K562 (cell line): ENCODE results near the gene HSF2BP. TPM values are rescaled to one million over a fixed set of nuclear protein-coding genes. Genes with fewer than 3 reads are reported as not detected.

Experiments used
- HLTF ChIP-seq: fragments of 450-650 bp; IDR thresholded peaks from 2 replicates; pipeline ENCODE4 v1.6.1; 2016
- NR0B1 ChIP-seq: fragments of 450-650 bp; IDR thresholded peaks from one replicate; pipeline ENCODE4 v1.6.1; 2018; ENCODE audit warnings: mild to moderate bottlenecking, moderate library complexity; ENCODE audit not compliant: partially characterized antibody
- ZBTB40 ChIP-seq, 2 experiments: fragments of 450-650 bp in 1 of 2; sonication (generic) in 1 of 2; formaldehyde crosslinking in 1 of 2; IDR thresholded peaks; 2 replicates each; pipeline versions ENCODE4 v1.7.1 to v1.9.0; 2016 to 2022; ENCODE audit warnings: inconsistent platforms in 1 of 2, mild to moderate bottlenecking in 1 of 2, missing genetic modification reagents in 1 of 2
- ZFX ChIP-seq: sonication (generic); formaldehyde crosslinking; IDR thresholded peaks from 2 replicates; pipeline ENCODE4 v1.8.0; 2022; ENCODE audit warnings: mild to moderate bottlenecking, missing genetic modification reagents, moderate library complexity
- polyA plus RNA-seq, 8 experiments: library from polyadenylated mRNA; depleted of rRNA in 4 of 8; stranded (reverse) in 5 of 8; unstranded in 3 of 8; fragments of >200 nt; fragmentation: Nextera tagmentation in 2 of 8; fragmentation: Illumina TruSeq in 1 of 8; extraction: Ambion mirVana in 2 of 8; extraction: Trizol in 1 of 8; gene quantifications; 2 replicates each; pipeline versions ENCODE4 v1.2.1 to v1.2.3, GENCODE V29; 2011 to 2014; ENCODE audit warnings: inconsistent platforms in 1 of 8, missing spikeins in 1 of 8
- total RNA-seq, 7 experiments: library from RNA; depleted of rRNA in 6 of 7; stranded (reverse); fragments of >200 nt in 6 of 7; fragmentation: Illumina TruSeq in 2 of 7; extraction: Trizol in 2 of 7; gene quantifications; 2 replicates each; pipeline versions ENCODE4 v1.2.1 to v1.2.3, GENCODE V29; 2011 to 2021; ENCODE audit warnings: low replicate concordance in 1 of 7
- TF ChIP-seq, protein P1 (sequence below): fragments of 450-650 bp; conservative IDR thresholded peaks from 2 replicates; pipeline ENCODE4 v1.6.1; 2016; ENCODE audit warnings: missing genetic modification characterization, low read depth, mild to moderate bottlenecking, control low read depth, missing compliant biosample characterization
- TF ChIP-seq, protein P2 (sequence below): fragments of 250-450 bp; sonication (Bioruptor Pico); IDR thresholded peaks from 2 replicates; pipeline ENCODE4 v1.8.0; 2021; ENCODE audit warnings: mild to moderate bottlenecking, moderate library complexity
- TF ChIP-seq, protein P3 (sequence below): fragments of 450-650 bp; IDR thresholded peaks from 2 replicates; pipeline ENCODE4 v1.6.1; 2016; ENCODE audit warnings: antibody characterized with exemption

The HSF2BP gene
- total and polyA plus RNA-seq, 9 of the 15 experiments (the other 6 are each of a cell fraction or from before 2014, with no cell fraction given), result 0.04 to 0.57 (median 0.20) TPM; not detected in 2

DNA sequence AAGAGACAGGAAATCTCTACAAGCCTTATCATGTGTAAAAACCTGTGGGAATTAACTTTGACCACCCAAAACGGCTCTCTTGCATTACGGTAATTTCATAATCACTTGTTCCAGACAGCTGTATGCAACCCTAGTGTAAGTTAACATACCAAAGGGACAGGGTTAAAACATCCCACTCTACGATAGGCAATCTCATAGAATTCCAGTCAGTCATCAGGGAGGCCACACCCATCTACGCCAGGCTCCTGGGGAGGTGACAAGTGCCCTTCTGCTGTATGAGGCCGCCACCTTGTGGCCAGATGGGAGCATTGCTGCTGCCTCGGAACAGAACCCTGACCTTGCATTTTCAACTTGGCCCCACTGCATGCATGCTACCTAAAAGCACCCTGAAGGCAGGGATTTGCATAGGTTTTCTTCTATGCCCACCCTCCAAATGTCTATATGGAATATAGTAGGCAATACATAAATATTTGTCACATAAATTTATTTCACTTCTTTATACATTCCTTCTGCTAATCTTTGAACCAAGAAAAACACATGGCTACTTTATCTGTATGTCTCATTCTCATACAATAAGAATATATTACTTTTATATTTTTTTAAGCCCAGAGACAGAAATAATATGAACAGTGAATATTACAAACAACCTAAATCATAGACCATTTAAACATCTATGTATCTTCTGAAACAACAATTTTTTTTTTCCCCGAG lies 12.6 kb downstream of the HSF2BP start (continued):
- TF ChIP-seq, protein P1, sequence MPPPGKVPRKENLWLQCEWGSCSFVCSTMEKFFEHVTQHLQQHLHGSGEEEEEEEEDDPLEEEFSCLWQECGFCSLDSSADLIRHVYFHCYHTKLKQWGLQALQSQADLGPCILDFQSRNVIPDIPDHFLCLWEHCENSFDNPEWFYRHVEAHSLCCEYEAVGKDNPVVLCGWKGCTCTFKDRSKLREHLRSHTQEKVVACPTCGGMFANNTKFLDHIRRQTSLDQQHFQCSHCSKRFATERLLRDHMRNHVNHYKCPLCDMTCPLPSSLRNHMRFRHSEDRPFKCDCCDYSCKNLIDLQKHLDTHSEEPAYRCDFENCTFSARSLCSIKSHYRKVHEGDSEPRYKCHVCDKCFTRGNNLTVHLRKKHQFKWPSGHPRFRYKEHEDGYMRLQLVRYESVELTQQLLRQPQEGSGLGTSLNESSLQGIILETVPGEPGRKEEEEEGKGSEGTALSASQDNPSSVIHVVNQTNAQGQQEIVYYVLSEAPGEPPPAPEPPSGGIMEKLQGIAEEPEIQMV (tag), result no peak
- TF ChIP-seq ZBTB40 (IDR thresholded peaks at IDR 0.05) (no peak), ZBTB40 (CRISPR knock-in tag; IDR thresholded peaks at IDR 0.05) (no peak), ZFX (no peak), HLTF (no peak), NR0B1 (no peak)
- TF ChIP-seq, protein P2, sequence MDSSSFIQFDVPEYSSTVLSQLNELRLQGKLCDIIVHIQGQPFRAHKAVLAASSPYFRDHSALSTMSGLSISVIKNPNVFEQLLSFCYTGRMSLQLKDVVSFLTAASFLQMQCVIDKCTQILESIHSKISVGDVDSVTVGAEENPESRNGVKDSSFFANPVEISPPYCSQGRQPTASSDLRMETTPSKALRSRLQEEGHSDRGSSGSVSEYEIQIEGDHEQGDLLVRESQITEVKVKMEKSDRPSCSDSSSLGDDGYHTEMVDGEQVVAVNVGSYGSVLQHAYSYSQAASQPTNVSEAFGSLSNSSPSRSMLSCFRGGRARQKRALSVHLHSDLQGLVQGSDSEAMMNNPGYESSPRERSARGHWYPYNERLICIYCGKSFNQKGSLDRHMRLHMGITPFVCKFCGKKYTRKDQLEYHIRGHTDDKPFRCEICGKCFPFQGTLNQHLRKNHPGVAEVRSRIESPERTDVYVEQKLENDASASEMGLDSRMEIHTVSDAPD, result no peak
- TF ChIP-seq, protein P3, sequence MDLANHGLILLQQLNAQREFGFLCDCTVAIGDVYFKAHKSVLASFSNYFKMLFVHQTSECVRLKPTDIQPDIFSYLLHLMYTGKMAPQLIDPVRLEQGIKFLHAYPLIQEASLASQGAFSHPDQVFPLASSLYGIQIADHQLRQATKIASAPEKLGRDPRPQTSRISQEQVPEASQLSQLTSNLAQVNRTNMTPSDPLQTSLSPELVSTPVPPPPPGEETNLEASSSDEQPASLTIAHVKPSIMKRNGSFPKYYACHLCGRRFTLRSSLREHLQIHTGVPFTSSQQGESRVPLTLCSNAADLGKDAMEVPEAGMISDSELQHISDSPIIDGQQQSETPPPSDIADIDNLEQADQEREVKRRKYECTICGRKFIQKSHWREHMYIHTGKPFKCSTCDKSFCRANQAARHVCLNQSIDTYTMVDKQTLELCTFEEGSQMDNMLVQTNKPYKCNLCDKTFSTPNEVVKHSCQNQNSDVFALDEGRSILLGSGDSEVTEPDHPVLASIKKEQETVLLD, result no peak
